GM19468 (cell line): ENCODE measurements around the gene GPC6.

Source experiments
- ATAC-seq: cut with Tn5 transposase; IDR thresholded peaks from one replicate; pipeline ENCODE4 v1.9.1; 2021; ENCODE audit warnings: mild to moderate bottlenecking, moderate library complexity, moderate number of reproducible peaks; ENCODE audit not compliant: unreplicated experiment; ENCODE audit errors: extremely low read depth

Gene GPC6

DNA sequence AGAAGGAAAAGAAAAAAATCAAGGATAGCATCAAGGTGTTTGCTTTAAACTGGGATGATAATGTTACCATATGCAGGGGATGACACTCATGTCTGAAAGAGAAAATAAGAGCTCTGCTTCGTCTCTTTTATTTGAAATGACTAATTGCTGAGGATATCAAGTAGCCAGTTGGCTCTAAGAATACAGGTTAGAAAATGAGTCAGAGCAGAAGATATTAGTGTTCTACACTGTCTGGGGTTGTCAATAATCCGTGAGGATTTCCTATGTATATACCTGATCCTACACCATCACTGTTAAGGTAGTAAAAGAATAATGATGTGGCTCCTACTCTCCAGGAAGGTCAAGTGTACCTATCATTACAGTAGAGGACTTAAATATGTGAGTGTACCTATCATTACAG lies 562.5 kb downstream of the GPC6 start:
- ATAC-seq = no peak

DNA sequence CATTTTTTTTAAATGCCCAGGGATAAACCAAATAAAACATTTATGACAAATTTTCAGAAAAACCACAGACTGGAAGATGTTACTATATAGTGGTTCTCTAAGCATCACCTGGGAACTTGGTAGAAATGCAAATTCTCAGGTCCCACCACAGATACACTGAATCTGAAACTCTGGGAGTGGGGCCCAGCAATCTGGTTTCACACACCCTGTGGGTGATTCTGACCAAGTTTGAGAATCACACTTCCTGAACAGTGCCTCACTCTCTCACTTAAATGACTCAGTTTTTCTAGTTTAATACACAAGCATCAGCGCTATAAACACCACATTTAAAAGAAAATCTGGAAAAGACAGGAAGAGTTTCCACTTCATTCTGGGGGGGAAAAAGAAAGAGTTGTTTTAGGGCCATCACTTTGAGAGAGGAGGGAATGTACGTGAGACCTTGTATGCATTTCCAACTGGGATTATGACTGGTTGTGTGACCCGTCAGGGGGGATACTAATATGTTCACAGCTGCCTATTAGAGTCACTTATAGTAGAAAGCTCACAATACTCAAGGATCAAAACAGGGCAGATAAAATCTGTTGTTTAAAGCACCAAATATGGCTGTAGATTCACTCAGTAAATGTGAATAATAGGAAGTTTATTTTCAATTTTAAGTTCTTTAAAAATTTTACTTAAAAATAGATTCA lies 567.7 kb downstream of the GPC6 start:
- ATAC-seq = peak; percentile 77

DNA sequence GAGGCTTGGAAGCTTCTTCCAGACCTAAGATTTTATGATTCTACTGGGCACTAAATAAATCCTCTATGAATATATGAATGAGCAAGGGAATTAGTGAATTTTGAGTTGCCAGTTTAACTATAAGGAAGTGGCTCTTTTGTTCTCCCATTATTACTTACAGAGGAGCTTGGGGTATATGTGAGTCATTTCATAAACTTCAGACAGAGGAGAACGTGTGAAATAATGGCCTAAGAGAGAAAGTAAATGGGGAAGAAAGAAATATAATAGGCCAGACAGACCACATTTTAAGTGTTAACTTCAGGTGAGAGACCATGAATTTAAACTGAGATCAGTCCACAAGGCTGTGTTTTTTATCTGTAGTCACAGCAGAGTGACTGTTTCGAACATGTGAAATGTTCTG lies 570.9 kb downstream of the GPC6 start:
- ATAC-seq = peak; percentile 21

DNA sequence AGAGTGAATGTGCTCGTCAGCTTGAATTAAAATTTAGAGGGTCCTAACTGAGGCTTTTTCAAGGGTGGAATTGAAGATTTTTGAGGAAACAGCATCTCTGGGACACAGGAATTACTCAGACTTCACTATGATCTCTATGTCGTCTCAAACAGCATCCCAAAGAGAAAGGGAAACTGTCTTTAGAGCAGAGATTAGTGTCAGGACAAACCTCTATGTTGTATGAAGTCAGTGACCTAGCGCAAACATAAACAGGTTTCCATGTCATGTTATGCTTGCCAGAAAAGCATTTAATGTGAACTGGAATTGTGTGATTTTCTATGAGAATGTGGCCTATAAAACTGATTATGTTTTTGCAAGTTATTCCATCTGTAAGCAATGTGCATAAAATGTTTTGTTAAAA lies 573.7 kb downstream of the GPC6 start:
- ATAC-seq = no peak

DNA sequence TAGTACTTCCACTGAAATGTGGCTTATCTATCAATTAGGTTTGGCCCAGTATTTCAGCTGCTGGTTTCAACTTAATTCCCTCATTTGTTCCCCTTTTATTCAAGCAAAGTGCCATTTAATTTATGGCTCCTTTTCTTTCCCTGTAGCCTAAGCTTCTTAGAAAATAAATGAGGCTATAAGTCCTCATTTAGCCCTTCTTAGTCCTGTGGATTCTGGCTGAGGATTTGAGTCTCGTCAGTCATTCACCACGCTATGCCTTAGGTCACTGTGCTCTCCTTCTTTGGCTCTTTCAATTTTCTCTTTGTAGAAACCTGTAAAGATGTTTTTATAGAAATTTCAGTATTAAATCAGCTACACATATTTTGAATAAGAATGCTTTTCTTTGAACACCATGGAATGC lies 579.1 kb downstream of the GPC6 start:
- no peak for ATAC-seq

DNA sequence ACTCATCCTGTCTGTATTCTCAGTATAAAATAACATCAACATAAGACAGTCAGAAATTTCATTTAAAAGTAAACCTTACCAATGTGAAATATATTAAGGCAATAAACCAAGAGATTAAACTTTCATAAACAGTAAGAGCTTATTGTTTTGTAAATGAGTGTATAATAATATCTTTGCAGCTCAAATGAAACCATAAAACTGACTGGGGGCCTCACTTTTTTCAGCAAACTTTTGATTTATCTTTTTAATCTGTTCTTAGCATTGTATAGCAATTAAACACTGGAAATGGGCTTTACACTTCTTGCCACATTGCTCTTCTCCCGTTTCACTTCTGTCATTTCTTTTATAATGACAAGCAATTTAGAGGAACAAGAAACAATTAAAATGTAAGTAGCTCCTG lies 580.3 kb downstream of the GPC6 start:
- no peak for ATAC-seq

DNA sequence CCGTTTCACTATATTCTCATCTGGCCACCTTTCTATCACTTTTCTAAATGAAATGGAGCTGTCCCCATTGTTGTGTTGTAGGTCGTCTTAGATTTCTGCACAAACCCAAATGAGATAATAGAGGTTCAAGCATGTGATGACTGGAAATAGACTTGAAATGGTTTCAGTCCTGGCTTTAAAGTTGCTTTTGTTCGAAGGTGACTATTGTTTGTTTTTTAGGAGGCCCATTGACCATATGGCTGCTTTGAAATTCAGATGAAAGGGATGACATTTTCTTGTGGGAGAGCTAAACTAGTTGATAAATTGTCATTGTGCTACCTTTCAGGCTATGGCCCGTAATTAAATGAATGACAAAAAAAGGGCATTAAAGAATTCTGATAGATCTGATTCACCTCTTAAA lies 583.7 kb downstream of the GPC6 start:
- no peak for ATAC-seq

DNA sequence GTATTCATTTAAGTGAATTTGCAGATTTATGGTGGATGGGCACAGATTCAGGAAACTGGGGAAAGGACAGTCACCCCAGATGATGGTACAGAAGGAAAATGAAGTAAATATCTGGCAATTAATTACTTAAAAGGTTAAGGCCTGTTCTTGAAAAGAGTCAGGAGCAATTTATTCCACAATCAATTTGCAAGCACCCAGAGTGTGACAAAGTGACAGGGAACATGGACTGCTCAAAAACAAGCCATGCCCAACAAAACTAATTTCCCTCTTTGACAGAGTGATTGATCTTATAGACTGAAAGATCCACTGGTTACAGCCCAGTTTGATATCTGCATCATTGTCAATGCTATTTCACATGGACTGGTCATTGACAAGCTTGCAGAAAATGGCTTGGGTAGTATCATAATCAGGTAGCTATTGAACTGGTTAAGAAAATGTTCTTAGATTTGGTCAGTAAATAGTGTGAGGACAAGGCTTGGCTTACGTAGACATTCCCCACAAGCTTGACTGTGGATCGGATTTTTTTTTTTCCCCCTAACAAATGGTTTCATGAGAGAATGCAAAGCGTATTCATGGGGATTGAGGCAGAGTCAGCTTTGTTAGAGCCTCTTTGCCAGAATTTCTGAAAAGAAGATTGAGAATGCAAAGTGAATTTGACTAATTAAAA lies 584.6 kb downstream of the GPC6 start:
- no peak for ATAC-seq

DNA sequence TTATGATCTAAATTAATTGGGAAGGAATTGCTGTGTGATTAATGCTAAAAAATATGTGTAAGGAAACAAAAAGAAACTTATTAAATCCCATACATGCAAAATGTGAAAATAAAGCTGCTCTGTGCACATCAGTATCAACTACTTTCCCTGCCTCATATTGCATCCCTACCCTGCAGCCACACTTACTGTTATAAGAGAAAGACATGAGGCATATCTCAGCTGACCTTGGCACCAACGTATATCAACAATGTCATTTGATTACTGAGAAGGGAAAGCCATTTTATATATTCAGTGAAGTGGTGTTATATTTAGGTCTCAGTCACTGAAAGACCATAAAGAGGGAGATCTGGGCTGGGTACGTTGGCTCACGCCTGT lies 585.1 kb downstream of the GPC6 start:
- no peak for ATAC-seq

DNA sequence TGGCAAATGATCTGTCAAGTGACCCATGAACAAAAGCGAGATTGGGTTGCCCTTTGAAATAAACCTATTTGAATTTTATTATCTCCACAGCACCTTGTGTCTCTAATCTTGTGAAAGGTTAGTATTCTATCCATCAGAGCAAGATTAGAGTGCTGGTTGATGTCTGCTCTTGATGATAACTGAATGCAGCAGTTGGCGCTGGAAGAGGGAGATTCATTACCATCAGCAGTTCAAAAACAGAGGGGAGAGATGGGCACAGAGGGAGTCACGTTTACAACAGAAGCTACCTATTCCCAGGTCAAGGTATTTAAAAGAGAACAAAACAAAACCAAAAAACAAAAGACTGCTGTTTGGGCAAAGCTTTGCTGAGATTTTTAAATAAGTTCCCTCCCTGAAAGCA lies 588.1 kb downstream of the GPC6 start:
- ATAC-seq = no peak

DNA sequence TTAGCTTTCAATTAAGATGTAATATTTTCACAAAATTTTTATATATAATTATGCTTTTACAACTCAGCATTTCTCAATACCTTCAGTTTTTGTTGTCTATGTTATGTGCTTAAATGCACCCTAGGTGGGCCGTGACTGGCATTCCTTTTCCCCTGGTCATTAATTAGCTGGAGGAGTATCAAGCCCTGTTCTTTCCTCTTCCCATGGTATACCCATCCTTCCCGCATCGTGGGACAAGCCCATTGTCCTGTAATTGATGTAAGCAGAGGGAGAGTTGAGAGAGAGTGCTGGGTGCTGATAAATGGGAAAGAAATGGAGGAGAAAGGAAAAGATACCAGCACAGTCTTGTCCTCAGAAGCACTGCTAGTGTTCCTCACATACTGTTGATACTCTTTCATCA lies 591.7 kb downstream of the GPC6 start:
- no peak for ATAC-seq

DNA sequence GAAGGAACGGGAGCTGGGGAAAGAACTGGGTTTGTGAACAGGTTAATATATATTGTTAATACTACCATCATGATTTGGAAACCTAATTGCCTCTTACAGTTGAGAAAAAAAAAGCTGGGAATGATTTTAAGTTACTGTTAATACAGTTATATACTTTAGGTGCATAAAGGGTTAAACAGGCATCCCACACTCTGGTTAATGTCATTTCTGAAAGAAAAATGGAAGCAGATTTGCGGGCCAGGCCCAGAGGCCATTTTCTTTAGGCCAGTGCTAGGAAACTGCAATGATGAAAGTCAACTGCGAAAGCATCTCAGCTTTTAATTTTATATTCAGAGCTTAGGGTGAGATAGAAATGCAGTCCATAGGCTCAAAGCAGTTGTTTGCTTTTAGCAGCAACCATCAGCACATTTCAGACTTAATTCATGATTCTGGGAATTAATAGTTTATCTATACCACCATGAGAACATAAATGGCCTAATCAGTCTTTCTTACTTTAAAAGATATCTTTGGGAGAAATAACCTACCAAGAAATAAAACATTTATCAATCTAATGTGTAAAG lies 592.8 kb downstream of the GPC6 start:
- ATAC-seq = no peak

DNA sequence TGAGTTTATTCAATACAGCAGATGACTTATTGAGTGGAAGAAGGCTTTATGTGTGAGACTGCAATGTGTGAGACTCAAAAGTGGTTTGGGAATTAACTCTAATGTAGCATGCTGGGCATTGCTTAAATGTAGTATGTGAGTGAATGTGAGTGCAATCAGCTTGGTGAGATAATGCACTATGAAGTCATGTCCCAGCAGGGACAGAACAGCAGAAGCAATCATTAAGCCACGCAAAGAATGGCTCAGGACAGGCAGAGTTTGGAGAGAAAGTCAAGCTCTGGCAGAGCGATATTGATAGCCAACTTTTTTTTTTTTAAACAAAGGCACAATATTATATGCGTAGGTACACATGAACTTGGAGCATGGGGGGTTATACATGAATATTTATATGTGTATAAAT lies 597.7 kb downstream of the GPC6 start:
- no peak for ATAC-seq

DNA sequence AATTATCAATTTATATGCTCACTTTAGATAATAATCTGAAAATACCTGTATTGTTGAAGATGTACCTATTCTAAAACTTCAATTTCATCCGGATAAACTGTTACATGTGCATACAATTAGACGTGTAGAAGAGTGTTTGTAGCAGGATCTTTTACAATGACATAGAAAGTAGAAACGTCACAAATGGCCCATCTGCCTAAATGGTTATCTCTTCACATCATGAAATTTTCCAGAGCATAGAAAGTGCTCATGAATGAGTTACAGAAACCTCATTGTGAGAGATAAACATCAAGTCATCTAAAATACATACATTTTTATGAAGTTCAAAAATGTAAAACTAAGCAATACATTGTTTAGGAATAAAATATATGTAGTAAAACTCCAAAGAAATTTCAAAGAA lies 607.4 kb downstream of the GPC6 start:
- no peak for ATAC-seq

DNA sequence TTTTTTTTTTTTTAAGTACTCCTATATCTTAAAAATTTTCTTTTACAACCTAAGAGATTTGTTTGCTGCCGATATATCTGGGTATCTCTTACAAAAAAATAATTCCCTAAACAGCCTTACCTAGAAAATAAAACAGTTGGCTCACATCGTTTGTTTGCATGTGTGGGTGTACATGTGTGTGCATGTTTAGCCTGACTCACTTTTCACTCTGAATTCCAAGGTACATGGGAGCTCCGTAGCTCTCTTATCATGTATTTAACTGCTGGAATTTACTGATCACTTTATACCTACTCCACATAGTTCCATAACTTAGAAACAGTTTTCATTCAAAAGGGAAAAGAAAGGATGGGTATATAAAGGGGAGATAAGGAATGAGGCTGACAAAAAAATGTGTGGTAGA lies 616.5 kb downstream of the GPC6 start:
- no peak for ATAC-seq

DNA sequence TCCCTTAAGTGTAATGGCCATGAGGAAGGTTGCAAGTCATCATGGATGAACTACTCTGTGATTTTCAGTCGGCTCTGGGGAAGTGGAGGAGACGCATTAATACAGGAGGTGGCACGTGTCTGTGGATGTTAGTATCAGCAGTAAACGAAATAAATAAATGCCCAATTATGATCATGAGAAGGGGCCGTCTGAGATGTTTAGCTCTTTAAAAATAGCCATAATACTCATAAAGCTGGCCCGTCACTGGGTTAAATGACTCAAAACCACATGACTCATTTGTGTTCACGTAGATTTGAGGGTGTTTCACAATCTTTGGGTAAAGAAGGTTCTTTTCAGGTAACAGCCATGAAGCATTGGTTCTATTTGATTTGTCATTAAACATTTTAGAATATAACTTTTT lies 620.6 kb downstream of the GPC6 start:
- no peak for ATAC-seq

DNA sequence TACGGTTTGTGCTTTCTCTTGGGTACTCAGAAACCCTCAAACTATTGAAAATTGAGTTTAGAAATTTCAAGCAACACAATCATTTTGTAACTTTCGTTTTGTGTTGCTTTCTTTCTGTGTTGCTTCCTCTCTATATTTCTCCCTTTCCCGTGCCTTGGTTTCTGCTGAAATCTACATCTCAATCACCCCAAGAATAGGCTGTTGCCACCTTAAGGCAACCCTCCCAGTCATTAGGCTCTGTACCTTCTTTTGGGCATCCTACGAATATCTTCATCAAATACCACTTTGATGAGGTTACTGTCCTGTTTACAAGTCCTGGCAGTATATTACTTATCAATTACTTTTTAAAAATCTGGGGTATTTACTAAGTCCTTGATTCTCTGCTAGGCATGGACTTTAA lies 621.6 kb downstream of the GPC6 start:
- no peak for ATAC-seq

DNA sequence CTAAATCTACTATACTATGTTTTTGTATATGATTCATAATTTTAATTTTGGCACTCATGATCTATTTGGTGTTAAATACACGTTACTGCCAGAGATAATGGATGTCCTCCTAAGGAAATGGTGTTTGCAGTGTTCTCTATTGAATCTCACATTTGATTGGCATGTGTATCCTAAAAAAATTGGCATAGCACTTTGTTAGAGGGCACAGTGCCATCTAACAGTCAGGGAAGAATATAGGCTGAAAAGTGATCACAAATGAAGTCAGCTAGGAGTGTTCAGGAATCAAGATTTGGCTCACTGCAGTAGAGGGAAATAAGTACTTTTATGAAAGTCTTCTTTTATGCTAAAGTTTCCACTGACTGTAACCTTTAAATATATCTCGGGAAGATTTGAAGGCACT lies 624.6 kb downstream of the GPC6 start:
- ATAC-seq = no peak

DNA sequence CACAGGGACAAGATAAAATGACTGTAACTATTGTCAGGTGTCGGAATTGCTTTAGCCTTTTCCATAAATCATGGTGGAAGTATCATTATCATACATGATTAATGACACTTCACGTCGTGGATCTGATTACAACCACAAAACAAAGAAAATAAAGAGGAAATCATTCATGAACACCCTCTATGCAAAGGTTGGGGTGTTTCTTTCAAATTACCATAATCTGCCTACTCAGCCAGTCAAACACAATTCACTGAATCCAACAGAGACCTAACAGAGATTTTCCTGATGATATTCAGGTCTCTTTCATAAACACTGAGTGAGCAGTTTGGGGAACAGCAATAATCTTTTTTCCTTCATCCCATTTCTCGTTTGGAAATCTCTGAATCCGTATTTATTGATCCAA lies 627.3 kb downstream of the GPC6 start:
- ATAC-seq = no peak

DNA sequence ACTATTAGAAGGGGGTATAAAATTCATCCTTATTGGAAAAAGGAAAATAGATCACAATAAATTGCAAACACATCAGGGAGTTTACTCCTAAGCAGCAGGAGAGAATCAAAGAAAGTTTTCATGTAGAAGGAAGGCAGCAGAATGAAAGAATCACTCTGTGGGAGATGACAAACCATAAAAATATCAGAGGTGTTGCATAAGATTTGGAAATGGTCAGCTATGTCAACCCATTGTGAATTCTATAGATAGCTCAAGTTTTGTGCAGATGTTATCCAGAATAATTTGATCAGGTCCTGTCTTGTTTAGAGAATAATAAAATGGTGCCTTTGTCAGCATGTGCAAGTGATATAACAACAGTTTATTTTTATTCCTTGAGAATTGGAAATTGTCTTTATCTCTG lies 630.5 kb downstream of the GPC6 start:
- ATAC-seq = no peak

DNA sequence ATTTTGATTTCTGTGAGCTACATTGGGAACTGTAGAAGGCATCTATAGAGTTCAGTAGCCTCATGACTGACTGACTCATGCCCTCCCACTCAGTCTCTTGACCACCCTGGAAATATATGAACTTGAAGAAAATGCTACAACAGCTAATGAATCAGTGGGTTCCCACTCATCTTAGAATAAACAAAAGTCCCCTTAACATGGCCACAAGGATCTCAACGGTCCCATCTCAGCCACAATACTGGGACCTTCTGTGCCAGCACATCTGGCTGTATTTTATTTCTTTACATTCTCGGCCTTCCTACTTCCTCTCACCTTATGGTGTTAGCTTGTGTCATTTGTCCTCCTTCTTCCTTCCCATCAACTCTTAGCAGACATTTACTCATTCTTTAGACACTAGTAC lies 633.1 kb downstream of the GPC6 start:
- ATAC-seq = no peak

DNA sequence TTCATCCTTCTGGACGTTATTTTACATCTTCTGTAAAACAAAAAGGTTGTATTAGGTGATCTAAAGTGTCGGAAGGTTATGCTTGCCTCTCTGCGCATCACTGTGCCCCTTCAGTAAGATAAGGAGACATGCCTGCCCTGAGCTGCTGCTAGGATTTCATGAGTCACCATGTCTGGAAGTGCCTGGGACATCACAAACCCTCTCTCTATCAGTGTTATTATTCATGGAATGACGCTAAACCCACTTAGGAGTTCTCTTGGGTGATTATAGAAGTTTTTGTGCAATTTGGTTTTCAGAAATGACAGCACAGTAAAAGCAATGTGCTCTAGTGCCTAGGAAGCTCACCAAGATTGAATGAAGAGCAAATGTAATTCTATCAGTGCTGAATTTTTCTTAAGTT lies 635.2 kb downstream of the GPC6 start:
- ATAC-seq = no peak
